ENCODE data around the gene GREM2.

GREM2 gene

DNA sequence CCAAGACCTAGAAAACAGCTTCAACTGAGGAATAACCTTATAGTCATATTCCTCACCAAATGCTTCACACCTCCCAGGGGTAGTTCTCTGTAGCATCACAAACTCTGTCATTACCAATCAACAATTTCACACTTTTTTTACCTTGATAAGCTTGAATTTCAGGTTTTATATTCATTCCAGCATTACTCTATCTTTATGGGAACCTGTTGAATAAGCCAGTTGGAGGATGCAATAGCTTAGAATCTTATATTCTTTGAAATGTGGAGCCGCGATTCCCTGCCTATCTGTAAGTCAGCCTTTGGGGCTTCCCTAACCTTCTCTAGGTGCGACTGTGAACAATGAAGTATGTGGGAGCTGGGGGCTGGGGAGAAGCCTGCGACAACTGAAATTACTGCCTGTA is 145.4 kb downstream of the GREM2 start:
- no peaks in the 10 kb centered on the region for H3K36me3 ChIP-seq (ENCODE audit: control insufficient read depth, low read depth, low read length)
- H3K27me3 ChIP-seq (ENCODE audit: control insufficient read depth, insufficient read depth, low read length) = no peaks in the 10 kb centered on the region
- no peaks in the 10 kb centered on the region for H3K9me3 ChIP-seq (ENCODE audit: control insufficient read depth, low read depth, low read length)
- H3K4me3 ChIP-seq (ENCODE audit: low read length) = no peak overlapping the region
- H3K4me1 ChIP-seq (ENCODE audit: control insufficient read depth, low read depth, low read length) = peaks cover 10% of the 10 kb centered on the region
- H3K9ac ChIP-seq (ENCODE audit: low read length) = no peak overlapping the region
- no peak overlapping the region for H3K27ac ChIP-seq (ENCODE audit: low read length)

DNA sequence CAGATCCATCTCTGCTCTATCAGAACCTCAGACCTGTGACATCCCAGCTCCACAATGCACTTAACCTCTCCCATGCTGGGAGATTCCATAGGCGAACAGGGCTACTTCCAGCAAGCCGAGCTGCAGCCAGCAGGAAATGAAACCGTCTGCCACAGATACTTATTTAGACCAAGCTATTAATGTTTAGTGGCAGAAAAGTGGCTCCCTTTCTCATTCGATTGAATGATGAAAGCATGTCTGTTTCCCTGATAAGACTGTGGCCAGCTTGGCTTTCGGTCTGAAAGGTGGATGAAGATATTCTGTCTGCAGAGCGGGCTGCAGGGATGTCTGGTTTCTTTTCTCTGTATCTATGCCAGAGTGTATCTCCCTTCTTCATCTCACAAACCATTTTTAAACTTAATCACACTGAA is 146.4 kb downstream of the GREM2 start:
- no peak overlapping the region for H3K9ac ChIP-seq (ENCODE audit: low read length)
- no peaks in the 10 kb centered on the region for H3K9me3 ChIP-seq (ENCODE audit: control insufficient read depth, low read depth, low read length)
- no peaks in the 10 kb centered on the region for H3K36me3 ChIP-seq (ENCODE audit: control insufficient read depth, low read depth, low read length)
- no peaks in the 10 kb centered on the region for H3K27me3 ChIP-seq (ENCODE audit: control insufficient read depth, insufficient read depth, low read length)
- H3K4me1 ChIP-seq (ENCODE audit: control insufficient read depth, low read depth, low read length) = peaks cover 10% of the 10 kb centered on the region
- no peak overlapping the region for H3K4me3 ChIP-seq (ENCODE audit: low read length)
- no peak overlapping the region for H3K27ac ChIP-seq (ENCODE audit: low read length)

DNA sequence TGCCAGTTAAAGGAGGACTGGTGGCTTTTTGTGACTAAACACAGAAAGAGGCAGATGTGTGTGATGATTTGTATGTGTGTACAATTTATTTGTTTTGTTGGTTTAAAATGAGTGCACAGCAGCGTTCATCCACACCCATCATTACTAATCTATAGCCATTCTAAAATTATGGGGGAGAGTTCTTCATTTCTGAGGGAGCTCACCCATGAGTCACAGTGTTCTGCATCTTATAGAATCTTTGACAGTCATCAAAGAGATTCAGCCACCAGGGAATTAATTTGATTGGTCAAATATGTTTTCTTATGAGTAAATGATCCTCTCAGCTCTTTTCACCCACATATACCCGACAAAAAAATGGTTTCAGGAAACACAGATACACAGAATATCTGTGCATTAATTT is 147.9 kb downstream of the GREM2 start:
- Histone ChIP-seq H3K4me1 (ENCODE audit: control insufficient read depth, low read depth, low read length) (peaks cover 10% of the 10 kb centered on the region), H3K9me3 (ENCODE audit: control insufficient read depth, low read depth, low read length) (no peaks in the 10 kb centered on the region), H3K27ac (ENCODE audit: low read length) (no peak overlapping the region), H3K27me3 (ENCODE audit: control insufficient read depth, insufficient read depth, low read length) (no peaks in the 10 kb centered on the region), H3K4me3 (ENCODE audit: low read length) (no peak overlapping the region), H3K9ac (ENCODE audit: low read length) (no peak overlapping the region), H3K36me3 (ENCODE audit: control insufficient read depth, low read depth, low read length) (no peaks in the 10 kb centered on the region)

DNA sequence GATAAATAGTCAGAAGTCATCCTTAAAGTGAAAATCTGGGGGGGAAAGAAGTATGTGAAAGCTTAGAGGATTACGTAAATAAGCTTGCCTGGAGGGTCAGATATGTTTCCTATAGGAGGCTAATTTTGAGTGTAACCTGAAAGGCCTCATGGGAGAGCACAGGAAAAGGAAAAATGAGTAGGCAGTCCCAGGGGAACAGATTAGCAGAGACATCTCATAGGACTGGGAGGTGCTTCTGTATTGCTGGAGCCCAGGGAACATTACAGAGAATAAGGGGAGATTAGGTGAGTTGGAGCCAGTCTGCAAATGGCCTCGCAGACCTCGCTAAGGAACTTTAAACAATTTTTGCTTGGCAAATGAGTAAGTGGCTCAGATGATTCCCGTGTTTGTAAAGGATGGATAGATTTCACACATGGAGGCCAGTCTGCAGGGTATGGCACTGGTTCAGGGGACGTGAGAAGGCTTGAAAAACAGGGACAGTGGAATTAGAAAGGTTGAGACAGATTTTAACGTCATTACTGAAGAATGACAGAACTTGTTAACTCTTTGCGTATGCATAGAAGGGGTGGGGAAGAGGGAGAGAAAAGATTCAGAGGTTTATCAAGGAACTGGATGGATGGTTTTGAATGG is 149.1 kb downstream of the GREM2 start:
- no peak overlapping the region for H3K27ac ChIP-seq (ENCODE audit: low read length)
- H3K9me3 ChIP-seq (ENCODE audit: control insufficient read depth, low read depth, low read length) = no peaks in the 10 kb centered on the region
- H3K27me3 ChIP-seq (ENCODE audit: control insufficient read depth, insufficient read depth, low read length) = no peaks in the 10 kb centered on the region

DNA sequence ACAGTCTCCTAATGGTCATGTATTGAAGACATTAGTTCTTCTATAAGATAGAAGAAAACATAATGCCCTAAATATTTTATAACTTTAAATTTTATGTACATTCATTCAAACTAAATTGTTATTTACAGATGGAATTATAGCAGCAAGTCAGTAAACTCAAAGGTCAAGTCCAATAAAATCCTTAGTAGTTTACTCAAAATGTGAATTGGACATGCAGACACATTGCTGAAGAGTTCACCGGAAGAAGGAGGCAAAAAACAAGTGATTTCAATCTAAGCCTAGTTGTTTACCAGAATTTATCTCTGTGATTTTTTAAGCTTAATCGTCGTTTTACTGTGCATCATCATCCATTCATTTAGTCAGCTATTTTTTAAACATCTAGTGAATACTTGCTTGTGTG is 149.7 kb downstream of the GREM2 start:
- Histone ChIP-seq H3K9me3 (ENCODE audit: control insufficient read depth, low read depth, low read length) (no peaks in the 10 kb centered on the region), H3K4me1 (ENCODE audit: control insufficient read depth, low read depth, low read length) (peaks cover 10% of the 10 kb centered on the region), H3K27me3 (ENCODE audit: control insufficient read depth, insufficient read depth, low read length) (no peaks in the 10 kb centered on the region), H3K4me3 (ENCODE audit: low read length) (no peak overlapping the region), H3K9ac (ENCODE audit: low read length) (no peak overlapping the region), H3K36me3 (ENCODE audit: control insufficient read depth, low read depth, low read length) (no peaks in the 10 kb centered on the region), H3K27ac (ENCODE audit: low read length) (no peak overlapping the region)

More for the DNA sequence above, 149.1 kb downstream of the GREM2 start:
- Histone ChIP-seq H3K4me3 (ENCODE audit: low read length) (no peak overlapping the region), H3K4me1 (ENCODE audit: control insufficient read depth, low read depth, low read length) (peaks cover 10% of the 10 kb centered on the region), H3K9ac (ENCODE audit: low read length) (no peak overlapping the region), H3K36me3 (ENCODE audit: control insufficient read depth, low read depth, low read length) (no peaks in the 10 kb centered on the region)

GRCh38 chr1:240457203-240457602 is 154.8 kb downstream of the GREM2 start:
- no peak overlapping the region for H3K9ac ChIP-seq (ENCODE audit: low read length)
- H3K4me3 ChIP-seq (ENCODE audit: low read length) = no peak overlapping the region
- H3K4me1 ChIP-seq (ENCODE audit: control insufficient read depth, low read depth, low read length) = no peaks in the 10 kb centered on the region
- H3K9me3 ChIP-seq (ENCODE audit: control insufficient read depth, low read depth, low read length) = no peaks in the 10 kb centered on the region
- H3K27me3 ChIP-seq (ENCODE audit: control insufficient read depth, insufficient read depth, low read length) = no peaks in the 10 kb centered on the region
- no peak overlapping the region for H3K27ac ChIP-seq (ENCODE audit: low read length)
- H3K36me3 ChIP-seq (ENCODE audit: control insufficient read depth, low read depth, low read length) = no peaks in the 10 kb centered on the region

GRCh38 chr1:240455228-240455821 is 156.6 kb downstream of the GREM2 start:
- no peak overlapping the region for H3K9ac ChIP-seq (ENCODE audit: low read length)
- H3K27ac ChIP-seq (ENCODE audit: low read length) = no peak overlapping the region
- no peaks in the 10 kb centered on the region for H3K27me3 ChIP-seq (ENCODE audit: control insufficient read depth, insufficient read depth, low read length)
- no peaks in the 10 kb centered on the region for H3K4me1 ChIP-seq (ENCODE audit: control insufficient read depth, low read depth, low read length)
- H3K9me3 ChIP-seq (ENCODE audit: control insufficient read depth, low read depth, low read length) = no peaks in the 10 kb centered on the region
- no peaks in the 10 kb centered on the region for H3K36me3 ChIP-seq (ENCODE audit: control insufficient read depth, low read depth, low read length)
- H3K4me3 ChIP-seq (ENCODE audit: low read length) = no peak overlapping the region

DNA sequence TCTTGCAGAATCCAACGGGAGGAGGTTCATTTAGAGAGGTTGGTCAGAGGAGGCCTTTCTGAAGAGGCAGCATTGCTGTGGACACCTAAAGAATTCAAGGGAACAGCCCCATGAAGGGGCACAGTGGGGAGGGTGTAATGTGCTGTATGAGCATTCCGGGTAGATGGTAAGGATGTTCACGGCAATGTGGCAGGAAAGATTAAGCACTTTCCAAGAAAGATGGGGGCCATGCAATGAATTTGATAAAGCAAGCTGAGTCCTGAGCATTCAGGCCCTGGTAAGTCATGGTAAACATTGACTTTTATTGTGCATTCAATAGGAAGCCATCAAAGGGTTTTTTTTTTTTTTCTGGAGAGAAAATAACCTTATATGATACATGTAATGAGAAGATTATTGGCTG is 166.6 kb downstream of the GREM2 start:
- Histone ChIP-seq H3K9me3 (ENCODE audit: control insufficient read depth, low read depth, low read length) (no peaks in the 10 kb centered on the region), H3K36me3 (ENCODE audit: control insufficient read depth, low read depth, low read length) (no peaks in the 10 kb centered on the region), H3K4me3 (ENCODE audit: low read length) (no peak overlapping the region), H3K27ac (ENCODE audit: low read length) (no peak overlapping the region), H3K27me3 (ENCODE audit: control insufficient read depth, insufficient read depth, low read length) (no peaks in the 10 kb centered on the region), H3K9ac (ENCODE audit: low read length) (no peak overlapping the region), H3K4me1 (ENCODE audit: control insufficient read depth, low read depth, low read length) (no peaks in the 10 kb centered on the region)

DNA sequence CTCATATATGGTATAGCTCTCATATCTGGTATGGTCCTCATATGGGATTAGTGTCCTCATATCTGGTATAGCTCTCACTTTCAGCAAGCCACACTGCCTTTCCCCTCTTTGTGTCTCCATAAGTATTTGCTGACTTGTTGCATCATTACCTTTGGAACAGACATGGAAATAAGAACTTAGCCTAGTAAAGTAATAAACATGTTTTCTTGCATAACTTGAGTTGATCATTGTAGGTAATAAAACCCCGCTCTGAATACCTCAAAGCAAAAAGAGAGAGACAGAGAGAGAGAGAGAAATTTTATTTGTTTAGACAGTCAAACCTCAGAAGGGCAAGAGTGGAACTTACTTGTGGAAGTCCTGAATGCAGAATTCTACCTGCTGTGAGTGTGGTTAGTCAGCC is 170.3 kb downstream of the GREM2 start:
- H3K4me1 ChIP-seq (ENCODE audit: control insufficient read depth, low read depth, low read length) = no peaks in the 10 kb centered on the region
- no peaks in the 10 kb centered on the region for H3K9me3 ChIP-seq (ENCODE audit: control insufficient read depth, low read depth, low read length)
- no peaks in the 10 kb centered on the region for H3K27me3 ChIP-seq (ENCODE audit: control insufficient read depth, insufficient read depth, low read length)
- no peaks in the 10 kb centered on the region for H3K36me3 ChIP-seq (ENCODE audit: control insufficient read depth, low read depth, low read length)
- H3K4me3 ChIP-seq (ENCODE audit: low read length) = no peak overlapping the region
- no peak overlapping the region for H3K27ac ChIP-seq (ENCODE audit: low read length)
- H3K9ac ChIP-seq (ENCODE audit: low read length) = no peak overlapping the region

All from iPS-18a (cell line).